ENCODE results near the gene SMIM36. TPM values are rescaled to one million over a fixed set of nuclear protein-coding genes. Genes with fewer than 3 reads are reported as not detected.

The SMIM36 gene
- total RNA-seq = not detected in 3 replicates
- long read RNA-seq = 0 reads

GRCh38 chr17:55510986-55511721 lies at the start of gene SMIM36:
SMIM36 (minus strand) TSS chr17:55511452.
- DNase-seq (ENCODE audit: low spot score) = no peak
- Mint-ChIP-seq H3K36me3 (ENCODE audit: low read depth) (no peaks in the 10 kb centered on the region), H3K27ac (ENCODE audit: unreplicated experiment) (no peak within 1 kb of the TSS), H3K27me3 (ENCODE audit: low read depth) (peaks cover 9% of the 10 kb centered on the region), H3K4me1 (ENCODE audit: low read depth) (no peaks in the 10 kb centered on the region), H3K4me3 (ENCODE audit: unreplicated experiment) (no peak within 1 kb of the TSS), H3K9me3 (ENCODE audit: low read depth) (no peaks in the 10 kb centered on the region)
- TF ChIP-seq CTCF (IDR thresholded peaks at IDR 0.05) = no peak

GRCh38 chr17:55555772-55556171 lies 44.5 kb upstream of the SMIM36 start:
- DNase-seq (ENCODE audit: low spot score) = no peak
- Mint-ChIP-seq H3K9me3 (ENCODE audit: low read depth) (peaks cover 3% of the 10 kb centered on the region), H3K36me3 (ENCODE audit: low read depth) (no peaks in the 10 kb centered on the region), H3K4me3 (ENCODE audit: unreplicated experiment) (no peak overlapping the region), H3K27ac (ENCODE audit: unreplicated experiment) (no peak overlapping the region), H3K27me3 (ENCODE audit: low read depth) (peaks cover 9% of the 10 kb centered on the region), H3K4me1 (ENCODE audit: low read depth) (no peaks in the 10 kb centered on the region)
- TF ChIP-seq CTCF (IDR thresholded peaks at IDR 0.05) = no peak

DNA sequence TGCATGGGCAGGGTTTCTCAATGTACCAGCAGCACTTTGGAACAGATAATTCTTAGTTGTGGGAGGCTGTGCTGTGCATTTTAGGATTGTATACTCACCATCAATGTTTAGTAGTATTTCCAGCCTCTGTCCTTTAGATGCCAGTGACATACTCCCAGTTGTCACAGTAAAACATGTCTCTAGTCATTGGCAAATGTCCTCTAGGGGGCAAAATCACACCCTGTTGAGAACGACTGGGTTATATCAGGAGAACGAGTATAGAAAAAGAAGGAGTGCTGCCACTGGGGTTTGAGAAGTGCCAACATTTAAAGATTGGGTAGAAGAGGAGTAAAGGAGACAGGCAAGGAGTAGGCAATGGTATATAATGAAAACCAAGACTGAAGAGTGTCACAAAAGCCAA lies 37.9 kb upstream of the SMIM36 start:
- peaks cover 14% of the 10 kb centered on the region for H3K9me3 Mint-ChIP-seq (ENCODE audit: low read depth)
- peaks cover 14% of the 10 kb centered on the region for H3K4me1 Mint-ChIP-seq (ENCODE audit: low read depth)
- H3K4me3 Mint-ChIP-seq (ENCODE audit: unreplicated experiment) = no peak overlapping the region
- peaks cover 5% of the 10 kb centered on the region for H3K36me3 Mint-ChIP-seq (ENCODE audit: low read depth)
- DNase-seq (ENCODE audit: low spot score) = no peak
- peak; percentile 42 for TF ChIP-seq CTCF (IDR thresholded peaks at IDR 0.05)
- H3K27me3 Mint-ChIP-seq (ENCODE audit: low read depth) = peaks cover 6% of the 10 kb centered on the region
- no peak overlapping the region for H3K27ac Mint-ChIP-seq (ENCODE audit: unreplicated experiment)

GRCh38 chr17:55546991-55547664 lies 35.9 kb upstream of the SMIM36 start:
- H3K27me3 Mint-ChIP-seq (ENCODE audit: low read depth) = peaks cover 4% of the 10 kb centered on the region
- no peak for DNase-seq (ENCODE audit: low spot score)
- H3K36me3 Mint-ChIP-seq (ENCODE audit: low read depth) = peaks cover 6% of the 10 kb centered on the region
- no peak for TF ChIP-seq CTCF (IDR thresholded peaks at IDR 0.05)
- peak overlapping the region; percentile 84 for H3K27ac Mint-ChIP-seq (ENCODE audit: unreplicated experiment)
- peaks cover 14% of the 10 kb centered on the region for H3K4me1 Mint-ChIP-seq (ENCODE audit: low read depth)
- no peak overlapping the region for H3K4me3 Mint-ChIP-seq (ENCODE audit: unreplicated experiment)
- peaks cover 14% of the 10 kb centered on the region for H3K9me3 Mint-ChIP-seq (ENCODE audit: low read depth)

DNA sequence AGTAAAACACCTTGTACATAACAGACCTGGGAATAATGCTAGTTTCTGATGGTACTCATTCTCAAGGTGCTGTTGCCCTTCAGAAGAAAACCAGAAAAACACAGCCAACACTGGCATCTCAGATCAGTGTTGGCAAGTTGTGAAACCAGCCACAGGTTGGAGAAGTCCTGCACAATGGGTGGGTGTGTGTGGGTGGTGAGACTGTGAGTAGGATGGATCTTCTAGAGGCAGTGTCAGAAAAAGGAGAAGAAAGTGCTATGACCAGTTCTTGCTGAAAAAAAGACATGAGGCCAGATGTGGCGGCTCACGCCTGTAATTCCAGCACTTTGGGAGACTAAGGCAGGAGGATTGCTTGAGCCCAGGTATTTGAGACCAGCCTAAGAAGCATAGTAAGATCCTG lies 35.2 kb upstream of the SMIM36 start:
- Mint-ChIP-seq H3K27ac (ENCODE audit: unreplicated experiment) (peak overlapping the region; percentile 84), H3K4me1 (ENCODE audit: low read depth) (peaks cover 16% of the 10 kb centered on the region), H3K36me3 (ENCODE audit: low read depth) (peaks cover 6% of the 10 kb centered on the region), H3K4me3 (ENCODE audit: unreplicated experiment) (no peak overlapping the region), H3K27me3 (ENCODE audit: low read depth) (peaks cover under 1% of the 10 kb centered on the region), H3K9me3 (ENCODE audit: low read depth) (peaks cover 14% of the 10 kb centered on the region)
- no peak for DNase-seq (ENCODE audit: low spot score)
- TF ChIP-seq CTCF (IDR thresholded peaks at IDR 0.05) = no peak
